Activated naive CD4-positive, alpha-beta T cell treated with anti-CD3 and anti-CD28 coated beads, Interleukin-2, amount 10 ng/mL, durations not matched to agents 7 days and 5 days (primary cell): ENCODE data around the gene MGST2.

Source experiments
- CTCF ChIA-PET: fragments of 350-600 bp; sonication (Branson Sonifier 250); formaldehyde crosslinking; loops from one replicate; lab custom pipeline; 2021; ENCODE audit warnings: antibody characterized with exemption; lab: Charles Lee
- DNase-seq: peaks from one replicate; pipeline ENCODE4 v3.0.0-alpha.2; 2020
- H3K27ac Mint-ChIP-seq: one replicate; pipeline ENCODE4 v1.8.0; 2021; ENCODE audit warnings: mild to moderate bottlenecking, moderate library complexity, mixed read lengths
- H3K27me3 Mint-ChIP-seq: one replicate; pipeline ENCODE4 v1.8.0; 2021; ENCODE audit warnings: mild to moderate bottlenecking, mixed read lengths
- H3K36me3 Mint-ChIP-seq: one replicate; pipeline ENCODE4 v1.8.0; 2021; ENCODE audit warnings: mixed read lengths
- H3K4me1 Mint-ChIP-seq: one replicate; pipeline ENCODE4 v1.8.0; 2021; ENCODE audit warnings: mixed read lengths
- H3K4me3 Mint-ChIP-seq: one replicate; pipeline ENCODE4 v1.8.0; 2021; ENCODE audit warnings: mild to moderate bottlenecking, moderate library complexity, mixed read lengths
- H3K9me3 Mint-ChIP-seq: one replicate; pipeline ENCODE4 v1.8.0; 2021; ENCODE audit warnings: mixed read lengths

MGST2 gene

GRCh38 chr4:139656614-139657486, 8.8 kb upstream of the MGST2 start:
- Mint-ChIP-seq H3K4me1 (peaks cover 30% of the 10 kb centered on the region), H3K9me3 (no peaks in the 10 kb centered on the region), H3K4me3 (peak overlapping the region; percentile 58), H3K27ac (peak overlapping the region; percentile 87), H3K36me3 (peaks cover 2% of the 10 kb centered on the region), H3K27me3 (peaks cover 10% of the 10 kb centered on the region)
- DNase-seq: peak; percentile 62
- CTCF ChIA-PET: interaction anchor here (0.7 to 11.2 kb wide), 28 partner anchors 9 to 705 kb away, joined by 3 to 165 read pairs (median 4); partner anchors contain the start of gene MGST2

- no peaks in the 10 kb centered on the region for H3K9me3 Mint-ChIP-seq
- peak overlapping the region; percentile 87 for H3K27ac Mint-ChIP-seq
- CTCF ChIA-PET: interaction anchor here (0.7 to 11.2 kb wide), 13 partner anchors 8 to 702 kb away, joined by 3 to 165 read pairs (median 9); partner anchors contain the start of gene MGST2
- peaks cover 5% of the 10 kb centered on the region for H3K27me3 Mint-ChIP-seq
- H3K36me3 Mint-ChIP-seq: peaks cover 2% of the 10 kb centered on the region
- H3K4me3 Mint-ChIP-seq: peak overlapping the region; percentile 58
- peaks cover 30% of the 10 kb centered on the region for H3K4me1 Mint-ChIP-seq
- peak; percentile 36 for DNase-seq
Measured at GRCh38 chr4:139658185-139658584, 7.4 kb upstream of the MGST2 start.

- Mint-ChIP-seq H3K4me3 (peak overlapping the region; percentile 58), H3K9me3 (no peaks in the 10 kb centered on the region), H3K27ac (peak overlapping the region; percentile 87), H3K4me1 (peaks cover 30% of the 10 kb centered on the region), H3K27me3 (no peaks in the 10 kb centered on the region), H3K36me3 (peaks cover 2% of the 10 kb centered on the region)
- no peak for DNase-seq
- CTCF ChIA-PET: interaction anchor here (6.2 to 11.2 kb wide), 2 partner anchors 45 to 55 kb away, joined by 58 to 165 read pairs; no protein-coding TSS in a partner anchor
Measured at GRCh38 chr4:139658586-139659382, 6.8 kb upstream of the MGST2 start.

GRCh38 chr4:139659735-139660424, 5.7 kb upstream of the MGST2 start:
- no peaks in the 10 kb centered on the region for H3K27me3 Mint-ChIP-seq
- CTCF ChIA-PET: no interaction called here

GRCh38 chr4:139660568-139661043, 5.0 kb upstream of the MGST2 start:
- no peaks in the 10 kb centered on the region for H3K27me3 Mint-ChIP-seq
- no peaks in the 10 kb centered on the region for H3K9me3 Mint-ChIP-seq
- peaks cover 2% of the 10 kb centered on the region for H3K36me3 Mint-ChIP-seq
- H3K4me1 Mint-ChIP-seq: peaks cover 34% of the 10 kb centered on the region
- no peak overlapping the region for H3K4me3 Mint-ChIP-seq
- no peak overlapping the region for H3K27ac Mint-ChIP-seq
- DNase-seq: no peak
- CTCF ChIA-PET: no interaction called here

More at GRCh38 chr4:139659735-139660424, 5.7 kb upstream of the MGST2 start:
- Mint-ChIP-seq H3K4me3 (no peak overlapping the region), H3K9me3 (no peaks in the 10 kb centered on the region), H3K27ac (no peak overlapping the region), H3K4me1 (peaks cover 30% of the 10 kb centered on the region), H3K36me3 (peaks cover 2% of the 10 kb centered on the region)
- DNase-seq: no peak

GRCh38 chr4:139663561-139664138, 2.0 kb upstream of the MGST2 start:
- CTCF ChIA-PET: interaction anchor here (0.6 to 4.7 kb wide), 3 partner anchors 7 to 38 kb away, joined by 3 to 41 read pairs (median 7); no protein-coding TSS in a partner anchor
- no peaks in the 10 kb centered on the region for H3K27me3 Mint-ChIP-seq
- H3K9me3 Mint-ChIP-seq: no peaks in the 10 kb centered on the region
- H3K4me3 Mint-ChIP-seq: no peak overlapping the region
- H3K36me3 Mint-ChIP-seq: peaks cover 10% of the 10 kb centered on the region
- H3K27ac Mint-ChIP-seq: no peak overlapping the region
- peaks cover 33% of the 10 kb centered on the region for H3K4me1 Mint-ChIP-seq
- no peak for DNase-seq

GRCh38 chr4:139664442-139664841, 1.2 kb upstream of the MGST2 start:
- Mint-ChIP-seq H3K4me3 (no peak overlapping the region), H3K27ac (no peak overlapping the region)
- CTCF ChIA-PET: interaction anchor here (0.8 to 4.7 kb wide), 6 partner anchors 8 to 860 kb away, joined by 3 to 41 read pairs (median 3); partner anchors contain the start of gene ELMOD2

GRCh38 chr4:139665079-139665689, 435 bp upstream of the MGST2 start:
- Mint-ChIP-seq H3K4me3 (peak overlapping the region; percentile 78), H3K27me3 (no peaks in the 10 kb centered on the region), H3K36me3 (peaks cover 10% of the 10 kb centered on the region), H3K9me3 (no peaks in the 10 kb centered on the region), H3K4me1 (peaks cover 32% of the 10 kb centered on the region), H3K27ac (peak overlapping the region; percentile 85)
- DNase-seq: no peak
- CTCF ChIA-PET: interaction anchor here (0.6 to 4.7 kb wide), 7 partner anchors 9 to 859 kb away, joined by 3 to 41 read pairs (median 3); partner anchors contain the start of gene ELMOD2

More at GRCh38 chr4:139664442-139664841, 1.2 kb upstream of the MGST2 start:
- DNase-seq: no peak
- H3K4me1 Mint-ChIP-seq: peaks cover 28% of the 10 kb centered on the region
- peaks cover 10% of the 10 kb centered on the region for H3K36me3 Mint-ChIP-seq
- H3K27me3 Mint-ChIP-seq: no peaks in the 10 kb centered on the region
- no peaks in the 10 kb centered on the region for H3K9me3 Mint-ChIP-seq

- Mint-ChIP-seq H3K27me3 (no peaks in the 10 kb centered on the region), H3K36me3 (peaks cover 8% of the 10 kb centered on the region), H3K9me3 (no peaks in the 10 kb centered on the region), H3K4me1 (peaks cover 28% of the 10 kb centered on the region), H3K27ac (peak overlapping the region; percentile 85), H3K4me3 (peak overlapping the region; percentile 78)
- CTCF ChIA-PET: interaction anchor here (0.7 to 4.7 kb wide), 3 partner anchors 10 to 63 kb away, joined by 3 to 41 read pairs (median 4); no protein-coding TSS in a partner anchor
- peak; percentile 44 for DNase-seq
Measured at GRCh38 chr4:139666735-139667281, 1.2 kb downstream of the MGST2 start.

GRCh38 chr4:139668036-139668435, 2.4 kb downstream of the MGST2 start:
- Mint-ChIP-seq H3K36me3 (peaks cover 8% of the 10 kb centered on the region), H3K27me3 (no peaks in the 10 kb centered on the region), H3K4me1 (peaks cover 28% of the 10 kb centered on the region), H3K4me3 (no peak overlapping the region), H3K27ac (no peak overlapping the region), H3K9me3 (no peaks in the 10 kb centered on the region)
- CTCF ChIA-PET: interaction anchor here (4.7 kb wide), 1 partner anchor 12 kb away, joined by 41 read pairs; no protein-coding TSS in a partner anchor
- DNase-seq: no peak

GRCh38 chr4:139668658-139669201, 3.1 kb downstream of the MGST2 start:
- Mint-ChIP-seq H3K27ac (no peak overlapping the region), H3K9me3 (no peaks in the 10 kb centered on the region), H3K4me3 (no peak overlapping the region), H3K27me3 (no peaks in the 10 kb centered on the region), H3K36me3 (peaks cover 8% of the 10 kb centered on the region), H3K4me1 (peaks cover 28% of the 10 kb centered on the region)
- CTCF ChIA-PET: interaction anchor here (4.7 kb wide), 1 partner anchor 12 kb away, joined by 41 read pairs; no protein-coding TSS in a partner anchor
- no peak for DNase-seq

- Mint-ChIP-seq H3K4me3 (no peak overlapping the region), H3K27ac (no peak overlapping the region), H3K9me3 (no peaks in the 10 kb centered on the region), H3K36me3 (peaks cover 8% of the 10 kb centered on the region), H3K4me1 (peaks cover 28% of the 10 kb centered on the region), H3K27me3 (no peaks in the 10 kb centered on the region)
- CTCF ChIA-PET: no interaction called here
- no peak for DNase-seq
Measured at GRCh38 chr4:139669335-139669734, 3.7 kb downstream of the MGST2 start.
